ENCODE data around the gene RBMX2. TPM values are rescaled to one million over a fixed set of nuclear protein-coding genes. Genes with fewer than 3 reads are reported as not detected.
"Not testable (repeated sequence)": the region's sequence is repeated elsewhere in the genome, so short reads cannot be mapped to it uniquely, and the experiment has no call there.

RBMX2 gene
- polyA plus RNA-seq, 1 donor from 2014 or later = 68.9 TPM

DNA sequence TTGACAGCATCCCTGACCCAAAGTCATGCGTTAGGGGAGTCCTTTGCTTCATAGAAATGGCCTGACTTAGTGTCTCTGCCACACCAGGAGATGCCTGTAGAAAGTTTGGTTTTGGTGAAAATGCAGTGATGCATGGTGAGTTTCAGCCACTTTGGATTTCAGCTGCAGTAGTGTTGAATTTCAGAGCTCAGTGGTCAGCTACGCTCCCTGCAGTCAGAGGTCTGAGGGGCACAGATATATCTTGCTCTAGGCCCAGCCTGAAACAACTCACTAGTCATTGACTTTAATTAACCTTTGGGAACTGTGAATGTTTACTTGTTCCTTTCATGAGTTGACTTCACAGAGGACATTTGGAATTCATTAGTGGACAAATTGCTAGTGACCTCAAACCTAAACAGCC lies 17.5 kb downstream of the RBMX2 start:
- H3K4me3 ChIP-seq (ENCODE audit: low read length) = no peak overlapping the region
- no peak for TF ChIP-seq EP300 (conservative IDR thresholded peaks at IDR 0.05; ENCODE audit: poor library complexity, severe bottlenecking)
- TF ChIP-seq, protein P1, sequence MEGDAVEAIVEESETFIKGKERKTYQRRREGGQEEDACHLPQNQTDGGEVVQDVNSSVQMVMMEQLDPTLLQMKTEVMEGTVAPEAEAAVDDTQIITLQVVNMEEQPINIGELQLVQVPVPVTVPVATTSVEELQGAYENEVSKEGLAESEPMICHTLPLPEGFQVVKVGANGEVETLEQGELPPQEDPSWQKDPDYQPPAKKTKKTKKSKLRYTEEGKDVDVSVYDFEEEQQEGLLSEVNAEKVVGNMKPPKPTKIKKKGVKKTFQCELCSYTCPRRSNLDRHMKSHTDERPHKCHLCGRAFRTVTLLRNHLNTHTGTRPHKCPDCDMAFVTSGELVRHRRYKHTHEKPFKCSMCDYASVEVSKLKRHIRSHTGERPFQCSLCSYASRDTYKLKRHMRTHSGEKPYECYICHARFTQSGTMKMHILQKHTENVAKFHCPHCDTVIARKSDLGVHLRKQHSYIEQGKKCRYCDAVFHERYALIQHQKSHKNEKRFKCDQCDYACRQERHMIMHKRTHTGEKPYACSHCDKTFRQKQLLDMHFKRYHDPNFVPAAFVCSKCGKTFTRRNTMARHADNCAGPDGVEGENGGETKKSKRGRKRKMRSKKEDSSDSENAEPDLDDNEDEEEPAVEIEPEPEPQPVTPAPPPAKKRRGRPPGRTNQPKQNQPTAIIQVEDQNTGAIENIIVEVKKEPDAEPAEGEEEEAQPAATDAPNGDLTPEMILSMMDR (IDR thresholded peaks at IDR 0.05; ENCODE audit: poor library complexity, severe bottlenecking) = no peak
- H3K27me3 ChIP-seq (ENCODE audit: insufficient read depth, low read depth, low read length) = no peaks in the 10 kb centered on the region
- no peak overlapping the region for H3K4me2 ChIP-seq (ENCODE audit: low read length)
- no peaks in the 10 kb centered on the region for H3K9me3 ChIP-seq (ENCODE audit: low read length)
- H3K9ac ChIP-seq (ENCODE audit: low read length) = no peak overlapping the region
- no peak overlapping the region for H2AFZ ChIP-seq (ENCODE audit: low read depth, low read length)
- H3K36me3 ChIP-seq (ENCODE audit: insufficient read depth, low read length) = no peaks in the 10 kb centered on the region
- no peaks in the 10 kb centered on the region for H3F3A ChIP-seq (ENCODE audit: insufficient read depth, low read length, poor library complexity, severe bottlenecking)
- H3K27ac ChIP-seq (ENCODE audit: low read length) = no peak overlapping the region
- H3K79me2 ChIP-seq (replicated peaks; ENCODE audit: insufficient read depth, low read length) = no peaks in the 10 kb centered on the region
- H3K9me2 ChIP-seq (ENCODE audit: insufficient read depth, low read length) = no peaks in the 10 kb centered on the region
- no peaks in the 10 kb centered on the region for H4K20me1 ChIP-seq (ENCODE audit: insufficient read depth)

- no peak overlapping the region for H3K9ac ChIP-seq (ENCODE audit: low read length)
- H3K4me2 ChIP-seq (ENCODE audit: low read length) = no peak overlapping the region
- H3K27ac ChIP-seq (ENCODE audit: low read length) = no peak overlapping the region
- no peaks in the 10 kb centered on the region for H3F3A ChIP-seq (ENCODE audit: insufficient read depth, low read length, poor library complexity, severe bottlenecking)
- no peak overlapping the region for H2AFZ ChIP-seq (ENCODE audit: low read depth, low read length)
- no peaks in the 10 kb centered on the region for H3K79me2 ChIP-seq (replicated peaks; ENCODE audit: insufficient read depth, low read length)
- no peaks in the 10 kb centered on the region for H4K20me1 ChIP-seq (ENCODE audit: insufficient read depth)
- H3K9me2 ChIP-seq (ENCODE audit: insufficient read depth, low read length) = no peaks in the 10 kb centered on the region
- no peak for TF ChIP-seq RAD21 (conservative IDR thresholded peaks at IDR 0.05)
- H3K4me3 ChIP-seq (ENCODE audit: low read length) = no peak overlapping the region
- H3K9me3 ChIP-seq (ENCODE audit: low read length) = no peaks in the 10 kb centered on the region
- H3K36me3 ChIP-seq (ENCODE audit: insufficient read depth, low read length) = no peaks in the 10 kb centered on the region
- no peaks in the 10 kb centered on the region for H3K27me3 ChIP-seq (ENCODE audit: insufficient read depth, low read depth, low read length)
Observed at GRCh38 chrX:130426531-130426930, 24.7 kb downstream of the RBMX2 start.

GRCh38 chrX:130429236-130429635 lies 27.4 kb downstream of the RBMX2 start:
- not testable (repeated sequence) for H3K4me2 ChIP-seq (ENCODE audit: low read length); H3K27ac ChIP-seq (ENCODE audit: low read length); H3K9ac ChIP-seq (ENCODE audit: low read length); H3K36me3 ChIP-seq (ENCODE audit: insufficient read depth, low read length); H4K20me1 ChIP-seq (ENCODE audit: insufficient read depth); H2AFZ ChIP-seq (ENCODE audit: low read depth, low read length); H3K79me2 ChIP-seq (replicated peaks; ENCODE audit: insufficient read depth, low read length); H3K9me3 ChIP-seq (ENCODE audit: low read length); H3K4me3 ChIP-seq (ENCODE audit: low read length); H3F3A ChIP-seq (ENCODE audit: insufficient read depth, low read length, poor library complexity, severe bottlenecking); H3K27me3 ChIP-seq (ENCODE audit: insufficient read depth, low read depth, low read length); H3K9me2 ChIP-seq (ENCODE audit: insufficient read depth, low read length)

DNA sequence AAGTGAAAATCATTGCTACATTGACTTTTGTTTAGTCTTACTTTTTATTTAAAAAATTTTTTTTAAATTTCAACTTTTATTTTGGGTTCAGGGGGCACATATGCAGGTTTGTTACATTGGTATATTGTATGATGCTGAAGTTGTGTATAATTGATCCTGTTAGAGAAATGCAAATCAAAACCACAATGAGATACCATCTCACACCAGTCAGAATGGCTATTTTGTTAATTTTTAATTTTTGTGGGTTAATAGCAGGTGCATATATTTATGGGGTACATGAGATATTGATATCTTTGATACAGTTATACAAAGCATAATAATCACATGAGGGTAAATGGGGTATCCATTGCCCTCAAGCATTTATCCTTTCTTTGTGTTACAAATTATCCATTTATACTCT lies 34.1 kb downstream of the RBMX2 start:
- H3K79me2 ChIP-seq (replicated peaks; ENCODE audit: insufficient read depth, low read length) = no peaks in the 10 kb centered on the region
- H2AFZ ChIP-seq (ENCODE audit: low read depth, low read length) = no peak overlapping the region
- H4K20me1 ChIP-seq (ENCODE audit: insufficient read depth) = no peaks in the 10 kb centered on the region
- H3F3A ChIP-seq (ENCODE audit: insufficient read depth, low read length, poor library complexity, severe bottlenecking) = no peaks in the 10 kb centered on the region
- no peak overlapping the region for H3K4me3 ChIP-seq (ENCODE audit: low read length)
- no peaks in the 10 kb centered on the region for H3K9me3 ChIP-seq (ENCODE audit: low read length)
- no peak overlapping the region for H3K27ac ChIP-seq (ENCODE audit: low read length)
- no peaks in the 10 kb centered on the region for H3K9me2 ChIP-seq (ENCODE audit: insufficient read depth, low read length)
- no peak overlapping the region for H3K9ac ChIP-seq (ENCODE audit: low read length)
- no peak overlapping the region for H3K4me2 ChIP-seq (ENCODE audit: low read length)
- no peak for TF ChIP-seq EP300 (conservative IDR thresholded peaks at IDR 0.05; ENCODE audit: poor library complexity, severe bottlenecking)
- TF ChIP-seq POLR2AphosphoS5 (IDR thresholded peaks at IDR 0.05) = no peak
- TF ChIP-seq RAD21 (conservative IDR thresholded peaks at IDR 0.05) = no peak
- no peak for TF ChIP-seq MXI1 (conservative IDR thresholded peaks at IDR 0.05; ENCODE audit: poor library complexity, severe bottlenecking)
- TF ChIP-seq TAF1 (IDR thresholded peaks at IDR 0.05; ENCODE audit: low read depth) = no peak
- TF ChIP-seq EZH2 (IDR thresholded peaks at IDR 0.05; ENCODE audit: borderline replicate concordance, insufficient read depth, low read length, poor library complexity, severe bottlenecking) = no peak
- TF ChIP-seq, protein P2, sequence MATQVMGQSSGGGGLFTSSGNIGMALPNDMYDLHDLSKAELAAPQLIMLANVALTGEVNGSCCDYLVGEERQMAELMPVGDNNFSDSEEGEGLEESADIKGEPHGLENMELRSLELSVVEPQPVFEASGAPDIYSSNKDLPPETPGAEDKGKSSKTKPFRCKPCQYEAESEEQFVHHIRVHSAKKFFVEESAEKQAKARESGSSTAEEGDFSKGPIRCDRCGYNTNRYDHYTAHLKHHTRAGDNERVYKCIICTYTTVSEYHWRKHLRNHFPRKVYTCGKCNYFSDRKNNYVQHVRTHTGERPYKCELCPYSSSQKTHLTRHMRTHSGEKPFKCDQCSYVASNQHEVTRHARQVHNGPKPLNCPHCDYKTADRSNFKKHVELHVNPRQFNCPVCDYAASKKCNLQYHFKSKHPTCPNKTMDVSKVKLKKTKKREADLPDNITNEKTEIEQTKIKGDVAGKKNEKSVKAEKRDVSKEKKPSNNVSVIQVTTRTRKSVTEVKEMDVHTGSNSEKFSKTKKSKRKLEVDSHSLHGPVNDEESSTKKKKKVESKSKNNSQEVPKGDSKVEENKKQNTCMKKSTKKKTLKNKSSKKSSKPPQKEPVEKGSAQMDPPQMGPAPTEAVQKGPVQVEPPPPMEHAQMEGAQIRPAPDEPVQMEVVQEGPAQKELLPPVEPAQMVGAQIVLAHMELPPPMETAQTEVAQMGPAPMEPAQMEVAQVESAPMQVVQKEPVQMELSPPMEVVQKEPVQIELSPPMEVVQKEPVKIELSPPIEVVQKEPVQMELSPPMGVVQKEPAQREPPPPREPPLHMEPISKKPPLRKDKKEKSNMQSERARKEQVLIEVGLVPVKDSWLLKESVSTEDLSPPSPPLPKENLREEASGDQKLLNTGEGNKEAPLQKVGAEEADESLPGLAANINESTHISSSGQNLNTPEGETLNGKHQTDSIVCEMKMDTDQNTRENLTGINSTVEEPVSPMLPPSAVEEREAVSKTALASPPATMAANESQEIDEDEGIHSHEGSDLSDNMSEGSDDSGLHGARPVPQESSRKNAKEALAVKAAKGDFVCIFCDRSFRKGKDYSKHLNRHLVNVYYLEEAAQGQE (IDR thresholded peaks at IDR 0.05; ENCODE audit: borderline replicate concordance) = no peak
- TF ChIP-seq, protein P1 (IDR thresholded peaks at IDR 0.05; ENCODE audit: poor library complexity, severe bottlenecking) = no peak
- TF ChIP-seq SMC3 (conservative IDR thresholded peaks at IDR 0.05; ENCODE audit: poor library complexity) = no peak
- H3K27me3 ChIP-seq (ENCODE audit: insufficient read depth, low read depth, low read length) = no peaks in the 10 kb centered on the region
- no peaks in the 10 kb centered on the region for H3K36me3 ChIP-seq (ENCODE audit: insufficient read depth, low read length)

All from neural cell (in vitro differentiated cells).